ENCODE measurements around the gene TRANK1.

DNA sequence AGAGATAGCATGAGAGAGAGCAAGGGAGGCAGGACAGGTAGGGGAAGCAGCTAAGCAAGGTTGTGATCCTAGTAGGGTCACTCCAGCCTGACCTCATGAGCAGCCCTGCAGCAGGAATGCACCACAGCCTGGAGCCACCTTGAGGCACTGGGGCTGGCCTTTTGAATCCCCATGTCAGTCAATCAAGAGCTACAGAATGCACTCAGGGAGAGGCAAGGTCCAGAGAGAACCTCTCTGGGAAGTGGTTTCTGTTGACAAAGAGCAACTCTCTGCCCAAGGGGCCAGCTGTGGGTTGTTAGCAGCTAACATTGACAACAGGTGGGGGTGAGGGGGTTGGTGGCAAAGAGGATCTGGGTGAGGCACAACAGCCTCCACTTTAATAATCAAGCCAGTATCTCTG is 54.6 kb downstream of the TRANK1 start:
- TF ChIP-seq YY1 (IDR thresholded peaks at IDR 0.05) (no peak), RAD21 (IDR thresholded peaks at IDR 0.05) (no peak), SP1 (IDR thresholded peaks at IDR 0.05) (no peak), HNF4A (conservative IDR thresholded peaks at IDR 0.05) (no peak), FOXA1 (IDR thresholded peaks at IDR 0.05) (no peak), TAF1 (conservative IDR thresholded peaks at IDR 0.05) (no peak), JUND (IDR thresholded peaks at IDR 0.05) (no peak), NR2F2 (IDR thresholded peaks at IDR 0.05) (no peak), EGR1 (IDR thresholded peaks at IDR 0.05; ENCODE audit: low read depth in 2 of 2) (no peak), RXRA (IDR thresholded peaks at IDR 0.05) (no peak)
- TF ChIP-seq, protein P1, sequence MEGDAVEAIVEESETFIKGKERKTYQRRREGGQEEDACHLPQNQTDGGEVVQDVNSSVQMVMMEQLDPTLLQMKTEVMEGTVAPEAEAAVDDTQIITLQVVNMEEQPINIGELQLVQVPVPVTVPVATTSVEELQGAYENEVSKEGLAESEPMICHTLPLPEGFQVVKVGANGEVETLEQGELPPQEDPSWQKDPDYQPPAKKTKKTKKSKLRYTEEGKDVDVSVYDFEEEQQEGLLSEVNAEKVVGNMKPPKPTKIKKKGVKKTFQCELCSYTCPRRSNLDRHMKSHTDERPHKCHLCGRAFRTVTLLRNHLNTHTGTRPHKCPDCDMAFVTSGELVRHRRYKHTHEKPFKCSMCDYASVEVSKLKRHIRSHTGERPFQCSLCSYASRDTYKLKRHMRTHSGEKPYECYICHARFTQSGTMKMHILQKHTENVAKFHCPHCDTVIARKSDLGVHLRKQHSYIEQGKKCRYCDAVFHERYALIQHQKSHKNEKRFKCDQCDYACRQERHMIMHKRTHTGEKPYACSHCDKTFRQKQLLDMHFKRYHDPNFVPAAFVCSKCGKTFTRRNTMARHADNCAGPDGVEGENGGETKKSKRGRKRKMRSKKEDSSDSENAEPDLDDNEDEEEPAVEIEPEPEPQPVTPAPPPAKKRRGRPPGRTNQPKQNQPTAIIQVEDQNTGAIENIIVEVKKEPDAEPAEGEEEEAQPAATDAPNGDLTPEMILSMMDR (IDR thresholded peaks at IDR 0.05; ENCODE audit: low read depth, low read length, missing input control), result no peak
- TF ChIP-seq, protein P2, sequence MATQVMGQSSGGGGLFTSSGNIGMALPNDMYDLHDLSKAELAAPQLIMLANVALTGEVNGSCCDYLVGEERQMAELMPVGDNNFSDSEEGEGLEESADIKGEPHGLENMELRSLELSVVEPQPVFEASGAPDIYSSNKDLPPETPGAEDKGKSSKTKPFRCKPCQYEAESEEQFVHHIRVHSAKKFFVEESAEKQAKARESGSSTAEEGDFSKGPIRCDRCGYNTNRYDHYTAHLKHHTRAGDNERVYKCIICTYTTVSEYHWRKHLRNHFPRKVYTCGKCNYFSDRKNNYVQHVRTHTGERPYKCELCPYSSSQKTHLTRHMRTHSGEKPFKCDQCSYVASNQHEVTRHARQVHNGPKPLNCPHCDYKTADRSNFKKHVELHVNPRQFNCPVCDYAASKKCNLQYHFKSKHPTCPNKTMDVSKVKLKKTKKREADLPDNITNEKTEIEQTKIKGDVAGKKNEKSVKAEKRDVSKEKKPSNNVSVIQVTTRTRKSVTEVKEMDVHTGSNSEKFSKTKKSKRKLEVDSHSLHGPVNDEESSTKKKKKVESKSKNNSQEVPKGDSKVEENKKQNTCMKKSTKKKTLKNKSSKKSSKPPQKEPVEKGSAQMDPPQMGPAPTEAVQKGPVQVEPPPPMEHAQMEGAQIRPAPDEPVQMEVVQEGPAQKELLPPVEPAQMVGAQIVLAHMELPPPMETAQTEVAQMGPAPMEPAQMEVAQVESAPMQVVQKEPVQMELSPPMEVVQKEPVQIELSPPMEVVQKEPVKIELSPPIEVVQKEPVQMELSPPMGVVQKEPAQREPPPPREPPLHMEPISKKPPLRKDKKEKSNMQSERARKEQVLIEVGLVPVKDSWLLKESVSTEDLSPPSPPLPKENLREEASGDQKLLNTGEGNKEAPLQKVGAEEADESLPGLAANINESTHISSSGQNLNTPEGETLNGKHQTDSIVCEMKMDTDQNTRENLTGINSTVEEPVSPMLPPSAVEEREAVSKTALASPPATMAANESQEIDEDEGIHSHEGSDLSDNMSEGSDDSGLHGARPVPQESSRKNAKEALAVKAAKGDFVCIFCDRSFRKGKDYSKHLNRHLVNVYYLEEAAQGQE (IDR thresholded peaks at IDR 0.05), result no peak
- TF ChIP-seq, protein P3, sequence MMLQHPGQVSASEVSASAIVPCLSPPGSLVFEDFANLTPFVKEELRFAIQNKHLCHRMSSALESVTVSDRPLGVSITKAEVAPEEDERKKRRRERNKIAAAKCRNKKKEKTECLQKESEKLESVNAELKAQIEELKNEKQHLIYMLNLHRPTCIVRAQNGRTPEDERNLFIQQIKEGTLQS (IDR thresholded peaks at IDR 0.05), result no peak
- TF ChIP-seq, protein P4, sequence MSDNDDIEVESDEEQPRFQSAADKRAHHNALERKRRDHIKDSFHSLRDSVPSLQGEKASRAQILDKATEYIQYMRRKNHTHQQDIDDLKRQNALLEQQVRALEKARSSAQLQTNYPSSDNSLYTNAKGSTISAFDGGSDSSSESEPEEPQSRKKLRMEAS (IDR thresholded peaks at IDR 0.05), result no peak
